Activated T-helper 1 cell treated with Interleukin-2 at 50 U/mL for 16 hours (primary cell): ENCODE results near the gene BLTP2.
"Not testable (repeated sequence)": the region's sequence is repeated elsewhere in the genome, so short reads cannot be mapped to it uniquely, and the experiment has no call there.

Experiments used
- DNase-seq: peaks from one replicate; pipeline ENCODE4 v3.0.0-alpha.2; 2020; ENCODE audit warnings: low read depth

BLTP2 gene

GRCh38 chr17:28646039-28646754 lies 1.2 kb upstream of the BLTP2 start:
- no peak for DNase-seq

- no peak for DNase-seq
These were observed 600 bp upstream of the BLTP2 start for GRCh38 chr17:28645576-28645939.

- no peak for DNase-seq
These were observed 773 bp downstream of the BLTP2 start for GRCh38 chr17:28643983-28644786.

- DNase-seq: no peak
These were observed 3.4 kb downstream of the BLTP2 start for GRCh38 chr17:28641579-28641978.

GRCh38 chr17:28635506-28635905 lies 9.5 kb downstream of the BLTP2 start:
- DNase-seq: no peak

- no peak for DNase-seq
These were observed 10.6 kb downstream of the BLTP2 start for GRCh38 chr17:28634206-28634865.

GRCh38 chr17:28626818-28627217 lies 18.1 kb downstream of the BLTP2 start:
- DNase-seq: no peak

GRCh38 chr17:28624148-28624547 lies 20.8 kb downstream of the BLTP2 start:
- DNase-seq: no peak

- DNase-seq: no peak
These were observed 21.3 kb downstream of the BLTP2 start for GRCh38 chr17:28623696-28624095.

GRCh38 chr17:28622186-28622585 lies 22.8 kb downstream of the BLTP2 start:
- no peak for DNase-seq

GRCh38 chr17:28620010-28620409 lies 24.9 kb downstream of the BLTP2 start:
- no peak for DNase-seq

- no peak for DNase-seq
These were observed 26.5 kb downstream of the BLTP2 start for GRCh38 chr17:28618464-28618863.

- no peak for DNase-seq
These were observed 28.7 kb downstream of the BLTP2 start for GRCh38 chr17:28616281-28616680.

GRCh38 chr17:28615260-28615940 lies 29.6 kb downstream of the BLTP2 start:
- no peak for DNase-seq

GRCh38 chr17:28613931-28614381 lies 31.0 kb downstream of the BLTP2 start, which contains the start of gene RSKR:
Gene RSKR, minus strand, starts transcription at chr17:28614185. Its CDS starts 24 bp downstream, at chr17:28614161.
- DNase-seq: no peak

GRCh38 chr17:28612936-28613872 lies 31.8 kb downstream of the BLTP2 start:
- peak; percentile 12 for DNase-seq

- DNase-seq: no peak
These were observed 32.4 kb downstream of the BLTP2 start for GRCh38 chr17:28612531-28612930.

GRCh38 chr17:28610376-28610775 lies 34.6 kb downstream of the BLTP2 start:
- DNase-seq: no peak

- not testable (repeated sequence) for DNase-seq
These were observed 40.9 kb downstream of the BLTP2 start for GRCh38 chr17:28604031-28604430.

- peak; percentile 32 for DNase-seq
These were observed 45.4 kb downstream of the BLTP2 start for GRCh38 chr17:28599311-28600184.
